Stimulated activated CD8-positive, alpha-beta memory T cell treated with anti-CD3 and anti-CD28 coated beads, Interleukin-12 subunit alpha, Interleukin-12 subunit beta, amount 100 ng/mL, for 24 hours (primary cell): ENCODE results near the gene FLNB.
"Not testable (repeated sequence)": the region's sequence is repeated elsewhere in the genome, so short reads cannot be mapped to it uniquely, and the experiment has no call there.

Experiments used
- DNase-seq: peaks from one replicate; pipeline ENCODE4 v3.0.0-alpha.2; 2020; ENCODE audit errors: extremely low read depth

The FLNB gene

DNA sequence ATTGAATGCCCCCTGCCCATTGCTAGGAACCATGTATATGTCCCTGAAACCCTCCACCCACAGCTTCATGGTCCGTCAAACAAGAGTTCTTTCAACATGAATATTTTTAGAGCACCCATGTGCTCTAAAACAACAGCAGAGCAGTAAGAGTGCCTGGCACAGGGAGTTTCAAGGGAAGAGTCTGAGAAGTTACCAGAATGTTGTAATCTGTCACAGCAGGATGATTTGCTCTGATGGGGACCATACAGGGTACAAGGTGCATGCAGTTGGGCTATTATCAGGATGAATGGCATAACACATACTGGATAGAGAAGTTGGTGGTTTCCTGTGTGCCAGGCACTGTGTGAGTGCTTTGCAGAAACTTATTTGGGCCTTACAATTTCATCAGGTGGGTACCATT is 27.8 kb upstream of the FLNB start:
- no peak for DNase-seq

DNA sequence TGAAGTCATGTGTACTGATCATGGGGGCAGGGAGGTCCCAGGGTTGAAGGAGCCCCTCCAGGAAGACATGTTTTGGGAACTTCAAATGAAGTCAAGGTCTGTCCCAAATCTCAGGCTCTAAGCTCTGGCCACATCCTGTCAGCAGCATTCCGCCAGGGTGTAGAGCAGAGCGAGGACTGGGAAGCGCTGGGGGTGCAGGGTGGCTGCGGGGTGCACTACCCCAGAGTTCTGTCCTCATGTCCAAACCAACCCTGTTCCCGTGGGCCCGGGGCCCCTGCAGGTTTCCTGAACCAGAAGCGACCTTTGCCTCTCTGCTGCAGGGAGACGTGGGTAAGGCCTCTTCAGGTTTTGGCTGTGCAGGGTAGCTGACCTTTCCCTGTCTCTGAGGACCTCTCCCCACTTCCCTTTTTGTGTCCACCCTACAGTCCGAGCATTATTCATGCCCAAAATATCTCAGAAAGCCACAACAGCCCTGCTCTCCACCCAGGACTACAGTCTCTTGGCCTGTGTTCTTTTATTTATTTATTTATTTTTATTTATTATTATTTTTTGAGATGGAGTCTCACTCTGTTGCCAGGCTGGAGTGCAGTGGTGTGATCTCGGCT is 26.6 kb upstream of the FLNB start:
- DNase-seq, result no peak

DNA sequence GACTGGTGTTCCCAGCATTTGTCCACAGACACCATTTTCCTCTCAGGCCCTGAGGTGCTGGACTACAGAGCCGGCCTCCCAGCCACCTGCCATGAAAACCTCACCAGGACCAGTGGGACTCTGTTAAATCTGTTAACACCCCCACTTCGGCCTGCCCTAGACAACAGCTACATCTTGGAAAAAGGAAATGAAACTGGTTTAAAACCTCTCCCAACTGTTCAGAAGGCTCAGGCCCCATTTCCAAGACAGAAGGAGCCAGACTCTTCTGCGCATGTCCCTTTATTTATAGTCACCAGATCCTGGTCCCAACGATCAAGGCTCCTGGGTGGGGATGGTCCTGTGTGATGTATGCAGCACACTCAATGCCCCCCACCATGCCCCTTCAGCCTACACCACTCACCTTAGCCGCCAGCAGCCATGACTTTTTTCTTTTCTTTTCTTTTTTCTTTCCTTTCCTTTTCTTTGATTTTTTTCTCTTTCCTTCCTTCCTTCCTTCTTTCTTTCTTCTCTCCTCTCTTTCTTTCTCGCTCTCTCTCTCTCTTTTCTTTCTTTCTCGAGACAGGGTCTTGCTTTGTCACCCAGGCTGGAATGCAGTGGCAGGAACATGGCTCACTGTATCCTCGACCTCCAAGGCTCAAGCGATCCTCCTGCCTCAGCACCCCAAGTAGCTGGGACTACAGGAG is 25.5 kb upstream of the FLNB start:
- no peak for DNase-seq

DNA sequence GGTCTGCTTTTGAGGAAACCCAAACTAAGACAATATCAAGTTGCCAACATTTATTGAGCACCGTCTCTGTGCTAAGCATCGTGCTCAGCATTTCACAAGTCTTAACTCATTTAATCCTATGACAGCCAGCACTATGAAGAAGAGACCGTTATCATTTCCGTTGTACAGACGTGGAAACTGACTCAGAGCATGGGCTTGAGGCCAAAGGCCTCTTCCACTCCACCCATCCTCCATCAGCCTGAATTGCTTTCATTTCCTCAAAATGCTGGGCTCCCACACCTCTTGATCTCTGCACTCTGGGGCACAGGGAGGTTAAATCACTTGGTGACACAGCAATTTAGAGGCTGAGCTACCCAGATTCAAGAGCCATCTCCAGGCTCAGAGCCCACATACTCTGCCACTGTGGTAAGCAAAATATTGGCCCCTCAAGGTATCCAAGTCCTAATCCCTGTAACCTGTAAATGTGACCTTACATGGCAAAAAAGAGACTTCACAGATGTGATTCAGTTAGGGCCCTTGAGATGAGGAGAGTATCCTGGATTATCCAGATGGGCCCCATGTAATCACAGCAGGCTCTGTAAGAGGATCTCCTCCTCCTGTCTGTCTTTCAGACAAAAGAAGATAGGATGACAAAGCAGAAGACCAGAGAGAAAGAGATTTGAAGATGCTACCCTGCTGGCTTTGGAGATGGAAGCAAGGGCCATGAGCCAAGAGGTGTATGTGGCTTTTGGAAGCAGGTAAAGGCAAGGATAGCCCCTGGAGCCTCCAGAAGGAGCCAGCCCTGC is 24.3 kb upstream of the FLNB start:
- no peak for DNase-seq

DNA sequence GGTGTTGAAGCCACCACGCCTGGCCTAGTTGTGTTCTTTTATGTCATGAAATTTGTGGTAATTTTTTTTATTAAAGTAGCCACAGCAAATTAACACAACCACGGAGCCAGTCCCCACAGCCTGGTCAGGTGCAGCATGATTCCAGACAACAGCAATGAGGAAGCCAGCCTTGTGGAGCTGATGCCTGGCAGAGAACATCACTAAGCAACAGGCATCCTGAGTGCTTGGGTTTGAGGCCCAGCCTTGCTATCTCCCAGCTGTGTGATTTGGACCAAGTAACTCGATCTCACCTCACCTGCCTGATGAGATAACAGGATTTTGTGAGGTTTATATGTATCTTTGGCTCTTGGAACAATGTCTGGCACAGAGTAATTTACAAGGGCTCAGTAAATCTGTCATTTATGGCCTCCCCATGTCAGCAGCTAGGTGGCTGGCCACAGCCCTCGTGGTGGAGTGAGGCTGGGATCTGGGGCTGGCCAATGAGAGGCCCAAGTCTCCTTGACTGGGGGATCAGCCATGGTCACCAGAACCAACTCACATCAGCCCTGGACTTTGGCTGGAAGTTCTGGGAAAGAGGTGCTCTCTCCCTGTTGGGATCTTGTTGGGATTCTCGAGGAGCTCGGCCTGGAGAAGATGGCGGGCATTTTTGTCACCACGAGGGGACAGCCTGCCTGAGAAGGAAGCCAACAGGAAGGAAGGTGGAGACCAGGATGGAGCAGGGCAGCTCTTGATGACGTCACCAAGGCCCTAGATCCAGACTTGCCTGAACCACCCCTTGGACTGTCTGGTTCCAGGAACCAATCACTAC is 22.8 kb upstream of the FLNB start:
- DNase-seq, result no peak

DNA sequence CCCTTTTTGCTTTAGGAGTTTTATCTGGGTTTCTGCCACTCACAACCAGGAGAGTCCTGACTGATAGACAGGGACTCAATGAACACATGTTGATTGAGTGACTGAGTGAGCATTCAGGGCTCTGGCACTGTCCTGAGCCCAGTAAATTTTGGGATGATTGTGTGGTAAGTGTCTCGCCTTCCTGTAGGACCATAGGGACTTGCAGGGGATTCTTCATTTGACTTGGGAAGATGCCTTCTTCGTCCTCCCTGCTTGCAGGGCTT is 22.3 kb upstream of the FLNB start:
- DNase-seq, result no peak

DNA sequence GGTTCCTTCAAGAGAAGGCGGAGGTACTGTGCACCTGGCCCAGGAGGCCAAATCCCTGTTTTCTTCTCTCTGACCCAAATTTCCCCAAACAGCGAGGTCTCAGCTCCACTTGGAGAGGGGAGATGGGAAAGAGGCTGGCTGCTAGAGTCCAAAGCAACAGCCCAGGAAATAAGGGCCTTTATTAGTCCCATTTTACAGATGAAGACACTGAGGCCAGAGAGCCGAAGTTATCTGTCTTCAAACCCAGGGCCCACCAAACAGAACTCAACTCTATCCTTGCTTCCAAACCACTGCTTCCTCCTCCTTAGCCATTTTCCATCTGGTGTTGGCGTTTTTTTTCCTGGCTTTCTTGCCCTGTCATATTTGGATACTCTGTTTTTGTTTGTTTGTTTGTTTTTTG is 22.0 kb upstream of the FLNB start:
- no peak for DNase-seq

DNA sequence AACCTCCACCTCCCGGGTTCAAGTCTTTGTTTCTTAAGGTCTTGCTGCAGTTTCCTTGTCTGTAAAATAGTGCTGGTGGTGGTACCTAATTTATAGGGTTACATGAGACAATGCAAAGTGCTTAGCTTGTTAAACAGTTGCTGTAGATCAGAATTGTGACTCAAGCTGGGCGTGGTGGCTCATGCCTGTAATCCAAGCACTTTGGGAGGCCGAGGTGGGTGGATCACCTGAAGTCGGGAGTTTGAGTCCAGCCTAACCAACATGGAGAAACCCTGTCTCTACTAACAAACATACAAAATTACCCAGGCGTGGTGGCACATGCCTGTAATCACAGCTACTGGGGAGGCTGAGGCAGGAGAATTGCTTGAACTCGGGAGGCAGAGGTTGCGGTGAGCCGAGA is 19.0 kb upstream of the FLNB start:
- DNase-seq, result not testable (repeated sequence)

DNA sequence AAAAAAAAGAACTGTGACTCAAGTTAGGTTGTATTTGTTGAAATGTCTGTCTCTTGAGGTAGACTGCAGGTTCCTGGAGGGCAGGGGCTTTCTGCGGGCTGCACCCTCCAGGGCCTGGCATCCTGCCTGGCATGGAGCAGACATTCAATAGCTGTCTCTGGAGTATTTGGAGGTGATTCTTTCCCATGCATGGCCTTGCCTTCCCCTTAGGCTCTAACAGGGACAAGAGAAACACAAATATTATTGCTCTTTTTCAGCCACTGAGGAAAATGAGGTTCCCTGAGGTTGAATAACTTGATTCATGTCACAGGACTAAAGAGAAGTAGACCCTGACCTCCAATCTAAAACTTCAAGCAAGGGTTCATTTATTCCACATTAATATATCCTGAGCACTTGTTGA is 18.6 kb upstream of the FLNB start:
- no peak for DNase-seq

DNA sequence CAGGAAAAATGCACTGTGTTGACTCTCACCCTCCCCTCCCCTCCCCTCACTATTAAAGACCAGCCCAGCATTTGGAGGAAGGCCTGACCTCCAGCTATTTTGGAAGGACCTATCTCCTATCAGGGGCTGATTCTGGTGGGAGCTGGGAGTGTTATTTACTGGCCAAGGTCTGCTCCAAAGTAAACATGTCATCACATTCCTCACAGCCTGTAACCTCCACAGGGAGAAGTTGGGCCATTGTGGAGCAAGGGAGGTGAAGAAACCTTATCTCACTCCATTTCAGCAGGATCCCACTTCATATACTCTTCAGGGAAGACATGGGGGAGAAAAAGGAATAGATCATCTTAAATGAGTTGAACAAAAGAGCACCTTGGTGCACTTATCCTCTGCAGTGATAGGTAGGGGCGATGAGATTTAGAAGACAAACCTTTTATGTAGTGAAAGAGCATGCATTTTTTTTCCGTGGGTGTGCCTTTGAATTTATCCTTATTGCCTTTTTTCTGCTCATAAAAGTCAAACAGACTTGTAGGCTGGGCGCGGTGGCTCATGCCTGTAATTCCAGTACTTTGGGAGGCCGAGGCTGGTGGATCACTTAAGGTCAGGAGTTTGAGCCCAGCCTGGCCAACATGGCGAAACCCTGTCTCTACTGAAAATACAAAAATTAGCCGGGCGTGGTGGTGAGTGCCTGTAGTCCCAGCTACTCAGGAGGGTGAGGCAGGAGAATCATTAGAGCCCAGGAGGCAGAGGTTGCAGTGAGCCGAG is 15.6 kb upstream of the FLNB start:
- DNase-seq, result no peak

DNA sequence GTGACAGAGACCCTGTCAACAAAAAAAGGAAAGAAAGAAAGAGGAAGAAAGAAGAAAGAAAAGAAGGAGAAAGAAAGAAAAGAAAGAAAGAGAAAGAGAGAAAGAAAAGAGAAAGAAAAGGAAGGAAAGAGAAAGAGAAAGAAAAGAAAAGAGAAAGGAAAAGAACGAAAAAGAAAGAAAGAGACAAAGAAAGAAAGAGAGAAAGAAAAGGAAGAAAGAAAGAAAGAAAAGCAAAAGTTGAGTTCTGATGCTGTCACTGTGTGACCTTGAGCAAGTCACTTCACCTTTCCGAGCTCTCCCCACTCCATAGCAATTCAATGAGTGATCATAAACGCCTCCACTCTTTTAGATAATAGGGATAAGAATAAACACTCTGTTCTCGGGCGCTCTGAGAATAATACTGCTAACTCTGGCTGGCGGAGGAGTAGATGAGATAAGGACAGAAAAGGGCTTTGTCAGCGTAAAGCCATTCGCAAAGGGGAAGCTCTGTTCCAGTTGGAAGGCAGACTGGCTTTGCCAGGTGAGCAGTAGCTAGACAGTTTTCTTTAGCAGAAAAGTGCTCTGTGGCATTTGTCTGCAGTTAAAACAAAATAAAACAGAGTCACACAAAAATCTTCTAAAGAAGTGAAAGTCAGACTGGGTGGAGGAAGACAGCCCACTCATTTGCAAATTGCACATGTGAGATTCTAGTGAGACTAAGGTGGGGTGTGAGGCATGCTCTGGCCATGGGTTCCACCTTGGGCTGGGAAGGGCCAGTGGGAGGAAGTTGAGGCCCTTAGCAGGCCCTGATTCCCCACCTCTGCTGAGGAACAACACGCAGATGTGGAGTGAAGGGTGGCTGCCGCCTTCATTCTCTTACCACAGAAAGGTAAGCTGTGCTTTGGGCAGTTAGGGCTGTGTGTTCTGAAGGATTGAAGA is 9.6 kb upstream of the FLNB start:
- DNase-seq, result no peak

DNA sequence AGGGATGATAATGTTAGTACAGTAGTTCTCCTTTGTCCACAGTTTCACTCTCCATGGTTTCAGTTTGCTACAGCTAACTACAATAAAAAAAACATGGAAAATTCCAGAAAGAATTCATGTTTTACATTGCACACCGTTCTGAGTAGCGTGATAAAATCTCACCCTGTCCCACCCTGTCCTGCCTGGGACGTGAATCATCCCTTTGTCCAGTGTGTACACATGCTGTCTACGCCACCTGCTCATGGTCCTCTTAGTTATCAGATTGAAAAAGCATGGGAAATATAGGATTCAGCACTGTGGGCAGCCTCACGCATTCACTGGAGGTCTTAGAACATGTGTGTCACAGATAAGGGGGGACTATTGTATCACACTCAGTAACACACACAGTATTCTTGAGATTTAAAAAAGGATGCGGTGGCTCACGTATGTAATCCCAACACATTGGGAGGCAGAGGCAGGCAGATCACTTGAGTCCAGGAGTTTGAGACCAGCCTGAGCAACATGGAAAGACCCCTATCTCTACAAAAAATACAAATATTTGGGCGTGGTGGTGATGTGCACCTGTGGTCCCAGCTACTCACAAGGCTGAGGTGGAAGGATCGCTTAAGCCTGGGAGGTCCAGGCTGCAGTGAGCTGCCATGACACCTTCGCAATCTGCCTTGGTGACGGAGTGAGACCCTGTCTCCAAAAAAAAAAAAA is 8.7 kb upstream of the FLNB start:
- no peak for DNase-seq

DNA sequence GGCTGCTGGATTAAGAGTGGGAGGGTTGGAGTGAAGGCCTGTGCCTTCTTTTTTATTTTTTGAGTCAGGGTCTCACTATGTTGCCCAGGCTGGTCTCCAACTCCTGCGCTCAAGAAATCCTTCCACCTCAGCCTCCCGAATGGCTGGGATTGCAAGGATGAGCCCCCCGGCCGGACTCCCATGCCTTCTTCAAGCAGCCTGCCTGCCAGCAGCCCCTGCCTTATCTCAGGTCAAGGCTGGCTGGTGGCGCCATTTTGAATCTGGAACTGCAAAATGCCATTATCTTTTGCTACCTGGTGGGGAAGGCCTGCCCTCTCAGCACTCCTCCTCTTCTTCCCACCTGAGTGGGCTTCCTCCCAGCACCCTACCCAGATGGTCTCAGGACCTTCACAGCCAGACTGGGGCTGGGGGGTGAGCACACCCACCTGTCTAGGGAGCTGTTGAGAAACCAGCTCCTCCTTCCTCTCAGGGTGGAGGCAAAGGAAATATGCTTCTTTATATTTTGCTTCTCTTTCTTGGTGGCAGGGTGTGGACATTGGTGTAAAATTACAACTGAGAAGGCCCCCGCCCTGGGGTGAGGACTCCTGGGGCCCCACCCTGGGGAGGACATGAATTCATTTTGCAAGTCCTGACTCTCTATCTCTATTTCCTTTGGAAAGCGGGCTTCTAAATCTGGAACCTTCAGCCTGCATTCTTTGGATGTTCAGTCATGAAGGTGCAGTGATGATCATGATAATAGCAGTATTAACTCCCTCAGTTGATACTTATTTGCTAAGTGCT is 7.7 kb upstream of the FLNB start:
- DNase-seq, result no peak

DNA sequence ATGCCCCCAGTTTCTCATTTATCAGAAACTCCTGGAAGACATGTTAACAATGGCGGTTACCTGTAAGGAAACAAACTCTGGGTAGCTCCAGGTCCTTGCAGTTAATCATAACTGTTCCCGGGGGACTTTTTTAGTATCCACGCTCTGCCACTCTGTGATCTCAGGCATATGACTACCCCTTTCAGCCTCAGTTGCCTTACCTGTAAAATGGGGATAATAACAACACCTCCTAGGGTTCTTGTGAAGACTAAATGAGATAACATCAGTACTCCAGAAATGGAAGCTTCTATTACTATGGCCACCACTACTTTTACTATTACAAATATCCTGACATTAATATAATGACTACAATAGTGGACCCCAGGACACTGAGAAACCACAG is 7.1 kb upstream of the FLNB start:
- no peak for DNase-seq

DNA sequence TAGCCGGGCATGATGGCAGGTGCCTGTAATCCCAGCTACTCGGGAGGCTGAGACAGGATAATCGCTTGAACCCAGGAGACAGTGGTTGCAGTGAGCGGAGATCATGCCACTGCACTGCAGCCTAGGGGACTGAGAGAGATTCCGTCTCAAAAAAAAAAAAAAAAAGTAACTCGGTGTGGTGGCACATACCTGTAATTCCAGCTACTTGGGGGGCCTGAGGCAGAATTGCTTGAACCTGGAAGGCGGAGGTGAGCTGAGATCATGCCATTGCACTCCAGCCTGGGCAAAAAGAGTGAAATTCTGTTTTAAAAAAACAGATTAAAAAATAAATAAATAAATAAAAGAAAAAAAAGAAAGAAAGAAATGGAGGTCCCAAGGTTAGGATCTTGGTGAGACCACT is 6.2 kb upstream of the FLNB start:
- DNase-seq, result no peak

DNA sequence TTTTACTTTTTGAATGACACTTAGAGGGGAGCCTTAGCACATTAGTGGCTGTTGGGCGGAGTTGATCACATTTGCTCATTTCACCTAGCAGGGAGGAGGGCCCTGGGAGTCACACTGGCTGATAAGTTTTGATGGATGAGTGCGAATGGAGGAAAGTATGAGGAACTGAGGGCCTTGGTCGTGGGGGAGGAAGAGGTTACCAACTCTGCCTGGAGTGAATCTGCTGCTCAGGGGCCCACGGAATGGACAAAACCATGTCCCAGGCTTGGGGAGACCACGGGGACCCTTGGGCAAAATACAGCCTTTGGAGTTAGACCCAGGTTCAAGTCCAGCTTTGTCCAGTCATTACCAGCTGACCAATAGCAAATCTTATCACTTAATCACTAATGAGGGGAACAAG is 5.1 kb upstream of the FLNB start:
- DNase-seq, result no peak

DNA sequence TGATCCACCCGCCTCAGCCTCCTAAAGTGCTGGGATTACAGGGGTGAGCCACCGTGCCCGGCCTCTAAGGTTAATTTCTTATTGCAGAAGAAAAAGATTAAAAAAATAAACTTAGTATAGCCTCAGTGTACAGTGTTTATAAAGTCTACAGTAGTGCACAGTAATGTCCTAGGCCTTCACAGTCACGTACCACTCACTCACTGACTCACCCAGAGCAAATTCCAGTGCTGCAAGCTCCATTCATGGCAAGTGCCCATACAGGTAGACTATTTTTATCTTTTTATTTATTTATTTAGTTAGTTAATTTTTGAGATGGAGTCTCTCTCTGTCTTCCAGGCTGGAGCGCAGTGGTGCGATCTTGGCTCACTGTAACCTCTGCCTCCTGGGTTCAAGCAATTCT is 3.2 kb upstream of the FLNB start:
- no peak for DNase-seq

DNA sequence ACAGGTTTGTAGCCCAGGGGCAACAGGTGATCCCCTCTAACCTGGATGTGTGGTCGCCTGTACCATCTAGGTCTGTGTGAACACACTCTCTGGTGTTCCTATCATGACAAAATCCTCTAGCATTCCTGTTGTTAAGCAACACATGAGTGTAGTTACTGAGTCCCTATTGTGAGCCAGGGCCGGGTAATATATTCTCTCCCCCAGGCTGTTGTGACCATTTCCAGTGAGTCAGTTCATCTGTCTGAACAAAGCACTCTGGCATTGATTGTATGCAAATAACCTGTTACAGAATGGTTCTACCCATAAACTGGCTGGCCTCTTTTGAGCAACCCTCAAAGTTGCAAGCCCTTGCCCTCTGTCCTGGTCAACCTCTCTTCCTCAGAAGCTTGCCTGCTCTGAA is 2.6 kb upstream of the FLNB start:
- no peak for DNase-seq

DNA sequence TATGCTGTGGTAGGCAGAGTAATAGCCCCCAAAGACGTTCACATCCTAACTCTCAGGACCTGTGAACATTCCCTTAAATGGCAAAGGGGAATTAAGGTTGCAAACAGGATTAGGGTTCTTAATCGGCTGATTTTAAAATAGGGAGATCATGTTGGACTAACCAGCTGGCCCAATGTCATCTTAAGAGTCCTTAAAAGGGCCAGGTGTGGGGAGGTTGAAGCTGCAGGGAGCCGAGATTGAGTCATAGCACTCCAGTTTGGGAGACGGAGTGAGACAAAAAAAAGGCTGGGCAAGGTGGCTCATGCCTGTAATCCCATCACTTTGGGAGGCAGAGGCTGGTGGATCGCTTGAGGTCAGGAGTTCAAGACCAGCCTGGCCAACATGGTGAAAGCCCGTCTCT is 1.6 kb upstream of the FLNB start:
- DNase-seq, result no peak
